NOMO-1 treated with DMSO at 0.1 percent for 48 hours (cell line): ENCODE results near the gene KPNA2.

Experiments
- DNase-seq: peaks from one replicate; lab custom pipeline; 2025; ENCODE audit not compliant: unreplicated experiment; lab: John Stamatoyannopoulos, UW

KPNA2 gene

GRCh38 chr17:68095205-68095811, 59.8 kb downstream of the KPNA2 start:
- no peak for DNase-seq

GRCh38 chr17:68096111-68096510, 60.6 kb downstream of the KPNA2 start:
- DNase-seq, result no peak
